Measurements from ENCODE around the gene CD53.

GRCh38 chr1:110877364-110877763 is 4.4 kb downstream of the CD53 start:
- TF ChIP-seq CTCF (IDR thresholded peaks at IDR 0.05), result no peak
- no peak for TF ChIP-seq EP300 (IDR thresholded peaks at IDR 0.05)
- no peak for TF ChIP-seq POLR2A (IDR thresholded peaks at IDR 0.05; ENCODE audit: low read depth)
